Right atrium auricular region (tissue), 2 donors: ENCODE results near the gene HBE1. TPM values are rescaled to one million over a fixed set of nuclear protein-coding genes. Genes with fewer than 3 reads are reported as not detected.
"Not testable (repeated sequence)": the region's sequence is repeated elsewhere in the genome, so short reads cannot be mapped to it uniquely, and the experiment has no call there.

ENCODE experiments used
- DNase-seq: peaks from one replicate; pipeline ENCODE4 v3.0.0-alpha.2; 2019; ENCODE audit warnings: low spot score
- H3K27ac ChIP-seq, 2 donors: fragments of 200-600 bp; sonication (generic); 1 replicate in 1 of 2; 2 replicates in 1 of 2; pipeline ENCODE4 v1.5.1; 2016 to 2019
- H3K27me3 ChIP-seq, 2 donors: fragments of 200-600 bp; sonication (generic); one replicate each; pipeline versions ENCODE4 v1.5.1 to v1.6.0; 2017 to 2019
- H3K36me3 ChIP-seq: fragments of 200-600 bp; sonication (generic); one replicate; pipeline ENCODE4 v1.5.1; 2016
- H3K4me1 ChIP-seq, 2 donors: fragments of 200-600 bp; sonication (generic); one replicate each; pipeline versions ENCODE4 v1.5.1 to v1.6.0; 2017 to 2019
- H3K4me3 ChIP-seq, 2 donors: fragments of 200-600 bp; sonication (generic); 1 replicate in 1 of 2; 2 replicates in 1 of 2; pipeline ENCODE4 v1.5.1; 2017 to 2019; ENCODE audit warnings: mild to moderate bottlenecking in 1 of 2, moderate library complexity in 1 of 2
- H3K9me3 ChIP-seq, 2 donors: fragments of 200-600 bp; sonication (generic); one replicate each; pipeline ENCODE4 v1.5.1; 2019
- total RNA-seq, 2 donors: library from RNA; depleted of rRNA; stranded (reverse); fragments of >200 nt; gene quantifications; one replicate each; pipeline ENCODE4 v1.1.0, GENCODE V29; 2016
- TF ChIP-seq, protein P1 (sequence below), 2 donors: fragments of 200-600 bp; sonication (generic); IDR thresholded peaks; one replicate each; pipeline ENCODE4 v1.5.1; 2019; ENCODE audit warnings: antibody characterized with exemption in 2 of 2

Gene HBE1
- total RNA-seq, 2 donors from 2014 or later = not detected

DNA sequence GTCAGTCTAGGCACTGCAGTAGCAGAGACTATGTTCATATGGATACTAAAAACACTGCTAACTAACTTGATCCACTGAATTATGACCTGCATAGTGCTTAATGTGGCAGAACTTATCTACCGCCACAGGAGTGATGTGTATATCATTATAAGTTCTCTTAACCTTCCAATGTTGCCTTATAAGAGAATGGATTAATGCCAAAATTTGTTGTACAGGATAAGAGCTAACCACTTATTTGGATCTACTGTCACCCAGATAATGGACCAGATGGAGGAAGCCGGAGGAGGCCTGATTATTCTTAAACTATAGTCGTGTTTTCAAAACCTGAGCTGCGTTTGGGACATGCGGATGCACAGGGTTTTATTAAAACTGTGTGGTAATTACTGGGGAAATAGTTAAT lies 33.9 kb upstream of the HBE1 start:
- Histone ChIP-seq H3K4me1 (no peaks in the 10 kb centered on the region), H3K36me3 (no peaks in the 10 kb centered on the region), H3K27me3 (no peaks in the 10 kb centered on the region), H3K9me3 (no peaks in the 10 kb centered on the region), H3K4me3 (no peak overlapping the region), H3K27ac (no peak overlapping the region)
- TF ChIP-seq, protein P1, sequence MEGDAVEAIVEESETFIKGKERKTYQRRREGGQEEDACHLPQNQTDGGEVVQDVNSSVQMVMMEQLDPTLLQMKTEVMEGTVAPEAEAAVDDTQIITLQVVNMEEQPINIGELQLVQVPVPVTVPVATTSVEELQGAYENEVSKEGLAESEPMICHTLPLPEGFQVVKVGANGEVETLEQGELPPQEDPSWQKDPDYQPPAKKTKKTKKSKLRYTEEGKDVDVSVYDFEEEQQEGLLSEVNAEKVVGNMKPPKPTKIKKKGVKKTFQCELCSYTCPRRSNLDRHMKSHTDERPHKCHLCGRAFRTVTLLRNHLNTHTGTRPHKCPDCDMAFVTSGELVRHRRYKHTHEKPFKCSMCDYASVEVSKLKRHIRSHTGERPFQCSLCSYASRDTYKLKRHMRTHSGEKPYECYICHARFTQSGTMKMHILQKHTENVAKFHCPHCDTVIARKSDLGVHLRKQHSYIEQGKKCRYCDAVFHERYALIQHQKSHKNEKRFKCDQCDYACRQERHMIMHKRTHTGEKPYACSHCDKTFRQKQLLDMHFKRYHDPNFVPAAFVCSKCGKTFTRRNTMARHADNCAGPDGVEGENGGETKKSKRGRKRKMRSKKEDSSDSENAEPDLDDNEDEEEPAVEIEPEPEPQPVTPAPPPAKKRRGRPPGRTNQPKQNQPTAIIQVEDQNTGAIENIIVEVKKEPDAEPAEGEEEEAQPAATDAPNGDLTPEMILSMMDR (IDR thresholded peaks at IDR 0.05) = no peak
- DNase-seq = no peak

DNA sequence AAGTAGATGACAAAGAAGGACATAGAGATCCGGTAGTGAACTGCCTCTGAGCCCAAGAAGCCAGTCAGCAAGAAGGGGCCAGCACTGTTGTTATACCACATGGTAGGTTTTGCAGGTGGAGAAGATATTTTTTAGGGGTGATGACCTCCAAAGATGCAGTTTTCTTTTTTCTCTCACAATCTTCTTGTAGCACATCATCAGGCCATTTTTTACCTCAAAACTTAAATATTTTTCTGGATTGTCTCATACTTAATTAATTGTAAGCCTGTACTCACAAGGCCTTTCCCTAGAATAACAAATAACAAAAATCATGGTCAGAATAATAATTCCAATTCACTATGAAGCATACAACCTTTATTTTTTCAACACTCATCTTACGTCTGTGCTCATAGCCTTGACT lies 32.1 kb upstream of the HBE1 start, which contains the start of gene OR51B4:
OR51B4 (minus strand) TSS at position 101 of the 400 bp plus-strand sequence; CDS start at position 101, 0 bp downstream.
- Histone ChIP-seq H3K9me3 (no peaks in the 10 kb centered on the region), H3K4me3 (no peak within 1 kb of the TSS), H3K27ac (no peak within 1 kb of the TSS), H3K27me3 (no peaks in the 10 kb centered on the region), H3K4me1 (no peaks in the 10 kb centered on the region), H3K36me3 (no peaks in the 10 kb centered on the region)
- TF ChIP-seq, protein P1 (IDR thresholded peaks at IDR 0.05) = no peak
- DNase-seq = no peak

GRCh38 chr11:5300251-5300650 lies 30.5 kb upstream of the HBE1 start:
- Histone ChIP-seq H3K27me3 (no peaks in the 10 kb centered on the region), H3K4me3 (no peak overlapping the region), H3K27ac (no peak overlapping the region), H3K4me1 (no peaks in the 10 kb centered on the region), H3K9me3 (no peaks in the 10 kb centered on the region), H3K36me3 (no peaks in the 10 kb centered on the region)
- DNase-seq = no peak
- TF ChIP-seq, protein P1 (IDR thresholded peaks at IDR 0.05) = no peak

GRCh38 chr11:5298451-5298850 lies 28.7 kb upstream of the HBE1 start:
- H3K9me3 ChIP-seq = no peaks in the 10 kb centered on the region
- H3K4me1 ChIP-seq = no peaks in the 10 kb centered on the region
- no peak overlapping the region for H3K27ac ChIP-seq
- no peak for DNase-seq
- H3K4me3 ChIP-seq = no peak overlapping the region
- no peaks in the 10 kb centered on the region for H3K36me3 ChIP-seq
- H3K27me3 ChIP-seq = no peaks in the 10 kb centered on the region
- TF ChIP-seq, protein P1 (IDR thresholded peaks at IDR 0.05) = no peak

GRCh38 chr11:5297721-5298323 lies 28.1 kb upstream of the HBE1 start:
- Histone ChIP-seq H3K27ac (no peak overlapping the region), H3K36me3 (no peaks in the 10 kb centered on the region), H3K9me3 (no peaks in the 10 kb centered on the region), H3K4me3 (no peak overlapping the region), H3K27me3 (no peaks in the 10 kb centered on the region), H3K4me1 (no peaks in the 10 kb centered on the region)
- DNase-seq = no peak
- TF ChIP-seq, protein P1 (IDR thresholded peaks at IDR 0.05) = no peak

DNA sequence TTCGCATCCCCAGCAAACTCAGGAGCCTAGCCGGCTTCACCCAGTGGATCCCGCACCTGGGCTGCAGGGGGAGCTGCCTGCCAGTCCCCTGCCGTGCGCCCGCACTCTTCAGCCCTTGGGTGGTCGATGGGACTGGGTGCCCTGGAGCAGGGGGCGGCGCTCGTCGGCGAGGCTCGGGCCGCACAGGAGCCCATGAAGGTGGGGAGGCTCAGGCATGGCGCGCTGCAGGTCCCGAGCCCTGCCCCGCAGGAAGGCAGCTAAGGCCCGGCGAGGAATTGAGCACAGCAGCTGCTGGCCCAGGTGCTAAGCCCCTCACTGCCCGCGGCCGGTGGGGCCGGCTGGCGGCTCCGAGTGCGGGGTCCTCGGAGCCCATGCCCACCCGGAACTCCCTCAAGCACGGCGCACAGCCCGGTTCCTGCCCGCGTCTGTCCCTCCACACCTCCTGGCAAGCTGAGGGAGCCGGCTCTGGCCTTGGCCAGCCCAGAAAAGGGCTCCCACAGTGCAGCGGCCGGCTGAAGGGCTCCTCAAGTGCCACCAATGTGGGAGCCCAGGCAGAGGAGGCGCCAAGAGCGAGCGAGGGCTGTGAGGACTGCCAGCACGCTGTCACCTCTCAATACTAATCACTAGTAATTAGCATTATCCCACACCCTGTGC lies 24.7 kb upstream of the HBE1 start:
- DNase-seq = not testable (repeated sequence)

More for the DNA sequence above, 24.7 kb upstream of the HBE1 start:
- not testable (repeated sequence) for H3K27me3 ChIP-seq, H3K27ac ChIP-seq, H3K36me3 ChIP-seq, H3K4me3 ChIP-seq, H3K9me3 ChIP-seq, H3K4me1 ChIP-seq
